PC-9 (cell line): ENCODE measurements around the gene MTUS2.

Source experiments
- CTCF ChIP-seq: fragments of 200-600 bp; sonication (generic); conservative IDR thresholded peaks from 2 replicates; pipeline ENCODE4 v1.6.1; 2017; ENCODE audit warnings: mixed run types, antibody characterized with exemption, mild to moderate bottlenecking, moderate library complexity
- EZH2 ChIP-seq: fragments of 200-600 bp; sonication (generic); IDR thresholded peaks from 2 replicates; pipeline ENCODE4 v1.8.0; 2017; ENCODE audit warnings: antibody characterized with exemption, low read depth

GRCh38 chr13:29537736-29538651 lies 717.9 kb downstream of the MTUS2 start:
- no peak for TF ChIP-seq CTCF
- TF ChIP-seq EZH2: no peak
